IMR-90 (cell line): ENCODE results near the gene FRMPD4. TPM values are rescaled to one million over a fixed set of nuclear protein-coding genes. Genes with fewer than 3 reads are reported as not detected.

Experiments used
- ATAC-seq: fragments of 200-7000 bp; cut with Tn5 transposase; 2 replicates; pipeline ENCODE4 v1.9.1; 2020; ENCODE audit warnings: low read depth, mild to moderate bottlenecking, moderate library complexity
- BruUV-seq: library from RNA; stranded (reverse); fragments of 400-500 nt; replicated peaks from 2 replicates; lab custom pipeline; 2021; lab: Mats Ljungman, UMichigan
- CTCF ChIA-PET: fragments of 300-600 bp; formaldehyde crosslinking; extraction: SDS; loops from one replicate; lab custom pipeline; 2021; ENCODE audit warnings: antibody characterized with exemption; lab: Yijun Ruan, JAX
- POLR2A ChIA-PET: fragments of 300-600 bp; sonication (Branson Sonifier 250); formaldehyde crosslinking; loops from one replicate; lab custom pipeline; 2022; ENCODE audit warnings: antibody characterized with exemption; ENCODE audit not compliant: unreplicated experiment; lab: Charles Lee
- DNase-seq: peaks from one replicate; pipeline ENCODE4 v3.0.0; 2013
- H2AFZ ChIP-seq: replicated peaks from 2 replicates; pipeline ENCODE3; 2013; ENCODE audit warnings: low read length, mild to moderate bottlenecking; ENCODE audit not compliant: poor library complexity
- H2AK5ac ChIP-seq: 2 replicates; pipeline ENCODE4 v1.6.1; 2013; ENCODE audit warnings: low read depth, low read length, inconsistent platforms
- H2AK9ac ChIP-seq: replicated peaks from 2 replicates; pipeline ENCODE3; 2013; ENCODE audit warnings: mild to moderate bottlenecking, low read depth, low read length, moderate library complexity; ENCODE audit not compliant: poor library complexity
- H2BK120ac ChIP-seq: 2 replicates; pipeline ENCODE4 v1.6.1; 2013; ENCODE audit warnings: low read depth, low read length, inconsistent platforms
- H2BK15ac ChIP-seq: 3 replicates; pipeline ENCODE4 v1.6.1; 2013; ENCODE audit warnings: low read depth, low read length, inconsistent platforms
- H2BK20ac ChIP-seq: 2 replicates; pipeline ENCODE4 v1.6.1; 2013; ENCODE audit warnings: low read depth, mild to moderate bottlenecking, inconsistent platforms, low read length, moderate library complexity
- H2BK5ac ChIP-seq: 2 replicates; pipeline ENCODE4 v1.6.1; 2013; ENCODE audit warnings: mild to moderate bottlenecking, low read depth, low read length, inconsistent platforms; ENCODE audit not compliant: poor library complexity, severe bottlenecking
- H3K14ac ChIP-seq: replicated peaks from 2 replicates; pipeline ENCODE4 v1.6.1; 2013; ENCODE audit warnings: low read depth, low read length, inconsistent platforms
- H3K18ac ChIP-seq: 2 replicates; pipeline ENCODE4 v1.6.1; 2013; ENCODE audit warnings: low read depth, low read length, control low read depth
- H3K23ac ChIP-seq: 2 replicates; pipeline ENCODE4 v1.6.1; 2013; ENCODE audit warnings: low read depth, low read length, inconsistent platforms
- H3K27ac ChIP-seq: 2 replicates; pipeline ENCODE4 v1.5.1; 2013; ENCODE audit warnings: mild to moderate bottlenecking, control low read depth, low read length; ENCODE audit not compliant: insufficient read depth
- H3K27me3 ChIP-seq: 2 replicates; pipeline ENCODE4 v1.6.1; 2013; ENCODE audit warnings: low read length; ENCODE audit not compliant: control insufficient read depth, insufficient read depth
- H3K36me3 ChIP-seq: 2 replicates; pipeline ENCODE4 v1.6.1; 2013; ENCODE audit warnings: low read length, mixed read lengths; ENCODE audit not compliant: control insufficient read depth, insufficient read depth
- H3K4ac ChIP-seq: 2 replicates; pipeline ENCODE4 v1.6.1; 2013; ENCODE audit warnings: low read depth, low read length, inconsistent platforms
- H3K4me1 ChIP-seq: 2 replicates; pipeline ENCODE4 v1.6.1; 2013; ENCODE audit warnings: low read length, mixed read lengths; ENCODE audit not compliant: control insufficient read depth, insufficient read depth
- H3K4me2 ChIP-seq: 2 replicates; pipeline ENCODE4 v1.6.1; 2013; ENCODE audit warnings: low read depth, mild to moderate bottlenecking, control low read depth, low read length, moderate library complexity
- H3K4me3 ChIP-seq: 2 replicates; pipeline ENCODE4 v1.5.1; 2013; ENCODE audit warnings: low read depth, mild to moderate bottlenecking, control low read depth, low read length, moderate library complexity; ENCODE audit not compliant: insufficient read depth
- H3K56ac ChIP-seq: 2 replicates; pipeline ENCODE4 v1.6.1; 2013; ENCODE audit warnings: low read length, inconsistent platforms; ENCODE audit not compliant: insufficient read depth; ENCODE audit errors: extremely low read depth
- H3K79me1 ChIP-seq, 2 experiments: 2 replicates each; pipeline ENCODE4 v1.6.1; 2013; ENCODE audit warnings: low read length in 2 of 2, inconsistent platforms in 1 of 2, low read depth in 1 of 2
- H3K9ac ChIP-seq: 2 replicates; pipeline ENCODE4 v1.6.1; 2013; ENCODE audit warnings: low read depth, low read length, control low read depth
- H3K9me1 ChIP-seq: 2 replicates; pipeline ENCODE4 v1.6.1; 2013; ENCODE audit warnings: low read length, inconsistent platforms; ENCODE audit not compliant: insufficient read depth
- H3K9me3 ChIP-seq: 2 replicates; pipeline ENCODE4 v1.6.1; 2013; ENCODE audit warnings: low read length; ENCODE audit not compliant: control insufficient read depth, insufficient read depth
- H4K20me1 ChIP-seq: 2 replicates; pipeline ENCODE4 v1.6.1; 2013; ENCODE audit warnings: low read length, inconsistent platforms; ENCODE audit not compliant: insufficient read depth
- H4K5ac ChIP-seq: 2 replicates; pipeline ENCODE4 v1.6.1; 2013; ENCODE audit warnings: mild to moderate bottlenecking, low read depth, low read length, control low read depth
- H4K8ac ChIP-seq, 2 experiments: 2 replicates each; pipeline ENCODE4 v1.6.1; 2013; ENCODE audit warnings: low read depth in 2 of 2, low read length in 2 of 2, control low read depth in 1 of 2, inconsistent platforms in 1 of 2
- H4K91ac ChIP-seq: 2 replicates; pipeline ENCODE4 v1.6.1; 2013; ENCODE audit warnings: low read depth, low read length, inconsistent platforms; ENCODE audit not compliant: insufficient read depth
- MAZ ChIP-seq: IDR thresholded peaks from 2 replicates; pipeline ENCODE4 v1.6.1; 2012; ENCODE audit warnings: low read depth, mild to moderate bottlenecking, low read length, improper control_type of control experiment, moderate library complexity, borderline replicate concordance
- WGBS, 2 experiments: methylation state at CpG; one replicate each; pipeline versions ENCODE4 v1.1.5 to v1.1.7; 2013; ENCODE audit warnings: missing lambda C conversion rate in 2 of 2; ENCODE audit not compliant: insufficient read length in 1 of 2; ENCODE audit errors: extremely low coverage in 2 of 2; 5-methylcytosine and 5-hydroxymethylcytosine counted together
- dilution Hi-C: fragments of 300-500 bp; cut with HindIII; formaldehyde crosslinking; loops from one replicate; pipeline ENCODE4 v1.14.3; 2018; ENCODE audit warnings: low sequenced_read_pairs; ENCODE audit not compliant: unreplicated experiment
- in situ Hi-C: fragments of 300-500 bp; cut with MboI; formaldehyde crosslinking; loops from 3 replicates; pipeline ENCODE4 v1.14.3; 2019; ENCODE audit warnings: low sequenced_read_pairs, inconsistent platforms, mixed read lengths
- intact Hi-C: fragments of 100-400 bp; cut with micrococcal nuclease; formaldehyde crosslinking; loops from 2 replicates; pipeline ENCODE4 v1.10.0; 2022
- polyA plus RNA-seq, 3 experiments: library from polyadenylated mRNA; depleted of rRNA; stranded (reverse); fragments of >200 nt; gene quantifications; 2 replicates each; pipeline ENCODE4 v1.2.3, GENCODE V29; 2012; ENCODE audit warnings: low replicate concordance in 1 of 3
- total RNA-seq: library from RNA; depleted of rRNA; stranded (reverse); fragments of >200 nt; gene quantifications from 2 replicates; pipeline ENCODE4 v1.2.3, GENCODE V29; 2012
- TF ChIP-seq, protein P1 (sequence below): fragments of 150-350 bp; IDR thresholded peaks from 2 replicates; pipeline ENCODE4 v1.6.1; 2016; ENCODE audit warnings: low read depth, mild to moderate bottlenecking, low read length, moderate library complexity, borderline replicate concordance

The FRMPD4 gene
- total and polyA plus RNA-seq, 2 of the 4 experiments (the other 2 are of a cell fraction) = 0.53 to 1.1 TPM

DNA sequence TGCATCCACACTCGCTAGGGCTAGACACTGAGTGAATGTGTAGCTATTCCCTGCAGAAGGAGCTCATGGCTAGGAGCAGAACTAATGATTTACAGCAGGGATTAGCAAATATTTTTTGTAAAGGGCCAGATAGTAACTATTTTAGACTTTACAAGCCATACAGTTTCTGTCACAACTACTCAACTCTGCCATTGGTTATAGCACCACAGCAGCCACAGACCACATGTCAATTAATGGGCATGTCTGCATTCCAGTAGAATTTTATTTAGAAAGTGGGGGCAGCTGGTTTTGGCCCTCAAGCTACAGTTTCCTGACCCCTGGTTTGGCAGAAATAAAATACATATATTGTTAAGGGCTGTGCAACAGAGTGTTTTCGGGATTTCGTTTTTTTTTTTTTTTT, 192.6 kb downstream of the FRMPD4 start:
- Histone ChIP-seq H3K23ac (no peak overlapping the region), H4K20me1 (no peaks in the 10 kb centered on the region), H2BK120ac (no peak overlapping the region), H3K79me1 (no peaks in the 10 kb centered on the region), H3K14ac (no peak overlapping the region), H2AK5ac (no peak overlapping the region), H3K9me1 (peaks cover 2% of the 10 kb centered on the region; the same call in 1 of the 2 replicates), H2BK5ac (no peak overlapping the region), H3K36me3 (no peaks in the 10 kb centered on the region), H3K18ac (no peak overlapping the region), H3K9ac (no peak overlapping the region), H3K4me1 (no peaks in the 10 kb centered on the region; the same call in 1 of the 2 replicates), H3K4ac (no peak overlapping the region), H3K4me2 (no peak overlapping the region), H4K91ac (no peak overlapping the region), H4K5ac (no peak overlapping the region), H2BK15ac (no peak overlapping the region), H3K27ac (no peak overlapping the region), H3K27me3 (no peaks in the 10 kb centered on the region), H4K8ac (no peak overlapping the region), H2AK9ac (no peak overlapping the region), H3K9me3 (no peaks in the 10 kb centered on the region), H3K56ac (no peak overlapping the region), H2AFZ (no peak overlapping the region), H3K4me3 (no peak overlapping the region), H2BK20ac (no peak overlapping the region)
- no TSS peak for BruUV-seq
- no CpG with 5 or more reads among the region's 3 CpGs for WGBS, 2 experiments
- no peak for DNase-seq
- intact Hi-C loops = no loop called here
- in situ Hi-C loops = no loop called here
- POLR2A ChIA-PET = no interaction called here
- dilution Hi-C loops = no loop called here
- TF ChIP-seq MAZ = no peak
- TF ChIP-seq, protein P1, sequence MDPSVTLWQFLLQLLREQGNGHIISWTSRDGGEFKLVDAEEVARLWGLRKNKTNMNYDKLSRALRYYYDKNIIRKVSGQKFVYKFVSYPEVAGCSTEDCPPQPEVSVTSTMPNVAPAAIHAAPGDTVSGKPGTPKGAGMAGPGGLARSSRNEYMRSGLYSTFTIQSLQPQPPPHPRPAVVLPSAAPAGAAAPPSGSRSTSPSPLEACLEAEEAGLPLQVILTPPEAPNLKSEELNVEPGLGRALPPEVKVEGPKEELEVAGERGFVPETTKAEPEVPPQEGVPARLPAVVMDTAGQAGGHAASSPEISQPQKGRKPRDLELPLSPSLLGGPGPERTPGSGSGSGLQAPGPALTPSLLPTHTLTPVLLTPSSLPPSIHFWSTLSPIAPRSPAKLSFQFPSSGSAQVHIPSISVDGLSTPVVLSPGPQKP = no peak
- ATAC-seq = no peak
- CTCF ChIA-PET = no interaction called here
